Astrocyte (in vitro differentiated cells and primary cell): ENCODE results near the gene ZNF681. TPM values are rescaled to one million over a fixed set of nuclear protein-coding genes. Genes with fewer than 3 reads are reported as not detected.

Experiments
- DNase-seq: peaks from one replicate; pipeline ENCODE4 v3.0.0-alpha.2; 2010; ENCODE audit warnings: low read depth
- FAIRE-seq: peaks from 2 replicates; lab custom pipeline; 2011; peaks lifted over from hg19 to GRCh38; lab: Jason Lieb, UNC
- H2AFZ ChIP-seq: 2 replicates; pipeline ENCODE4 v1.6.0; 2012; ENCODE audit warnings: low read depth, low read length, inconsistent platforms
- H3K27ac ChIP-seq: 2 replicates; pipeline ENCODE4 v1.5.1; 2011; ENCODE audit warnings: low read depth, low read length, inconsistent platforms
- H3K27me3 ChIP-seq: 2 replicates; pipeline ENCODE4 v1.6.0; 2011; ENCODE audit warnings: low read length, inconsistent platforms; ENCODE audit not compliant: insufficient read depth
- H3K36me3 ChIP-seq: 2 replicates; pipeline ENCODE4 v1.5.1; 2011; ENCODE audit warnings: low read length, inconsistent platforms; ENCODE audit not compliant: insufficient read depth
- H3K4me1 ChIP-seq: 2 replicates; pipeline ENCODE4 v1.5.1; 2011; ENCODE audit warnings: low read length, inconsistent platforms; ENCODE audit not compliant: insufficient read depth
- H3K4me2 ChIP-seq: 2 replicates; pipeline ENCODE4 v1.6.0; 2012; ENCODE audit warnings: low read length, inconsistent platforms
- H3K4me3 ChIP-seq: 2 replicates; pipeline ENCODE4 v1.5.1; 2011; ENCODE audit warnings: low read depth, mild to moderate bottlenecking, low read length, inconsistent platforms; ENCODE audit not compliant: insufficient read depth
- H3K79me2 ChIP-seq: 2 replicates; pipeline ENCODE4 v1.6.0; 2012; ENCODE audit warnings: mild to moderate bottlenecking, low read length, inconsistent platforms; ENCODE audit not compliant: insufficient read depth
- H3K9ac ChIP-seq: 2 replicates; pipeline ENCODE4 v1.6.0; 2012; ENCODE audit warnings: mild to moderate bottlenecking, low read length, inconsistent platforms
- H3K9me3 ChIP-seq: 2 replicates; pipeline ENCODE4 v1.5.1; 2012; ENCODE audit warnings: low read depth, mild to moderate bottlenecking, low read length, inconsistent platforms; ENCODE audit not compliant: insufficient read depth
- H4K20me1 ChIP-seq: 2 replicates; pipeline ENCODE4 v1.6.0; 2012; ENCODE audit warnings: low read length, inconsistent platforms; ENCODE audit not compliant: insufficient read depth
- H3K27ac Mint-ChIP-seq: one replicate; pipeline ENCODE4 v1.8.0; 2021; ENCODE audit warnings: mild to moderate bottlenecking, mixed read lengths; ENCODE audit not compliant: unreplicated experiment
- H3K27me3 Mint-ChIP-seq: one replicate; pipeline ENCODE4 v1.8.0; 2021; ENCODE audit warnings: low read depth, mixed read lengths; ENCODE audit not compliant: unreplicated experiment
- H3K36me3 Mint-ChIP-seq: one replicate; pipeline ENCODE4 v1.8.0; 2021; ENCODE audit warnings: low read depth, mixed read lengths; ENCODE audit not compliant: unreplicated experiment
- H3K4me1 Mint-ChIP-seq: one replicate; pipeline ENCODE4 v1.8.0; 2021; ENCODE audit warnings: low read depth, mixed read lengths; ENCODE audit not compliant: unreplicated experiment
- H3K4me3 Mint-ChIP-seq: one replicate; pipeline ENCODE4 v1.8.0; 2021; ENCODE audit warnings: mild to moderate bottlenecking, moderate library complexity, mixed read lengths; ENCODE audit not compliant: unreplicated experiment
- H3K9me3 Mint-ChIP-seq: one replicate; pipeline ENCODE4 v1.8.0; 2021; ENCODE audit warnings: mild to moderate bottlenecking, mixed read lengths; ENCODE audit not compliant: unreplicated experiment
- EZH2 ChIP-seq: IDR thresholded peaks from 2 replicates; pipeline ENCODE4 v1.6.1; 2012; ENCODE audit warnings: mild to moderate bottlenecking, low read length, inconsistent platforms; ENCODE audit not compliant: insufficient read depth
- total RNA-seq: library from RNA; stranded (reverse); gene quantifications from 2 replicates; pipeline ENCODE4 v1.2.1, GENCODE V29; 2021
- TF ChIP-seq, protein P1 (sequence below): IDR thresholded peaks from 2 replicates; pipeline ENCODE4 v1.5.1; 2011; ENCODE audit warnings: low read depth, mild to moderate bottlenecking, inconsistent platforms, low read length, moderate library complexity; ENCODE audit not compliant: insufficient read depth

ZNF681 gene
- total RNA-seq, 1 donor from 2014 or later = 3.1 TPM

DNA sequence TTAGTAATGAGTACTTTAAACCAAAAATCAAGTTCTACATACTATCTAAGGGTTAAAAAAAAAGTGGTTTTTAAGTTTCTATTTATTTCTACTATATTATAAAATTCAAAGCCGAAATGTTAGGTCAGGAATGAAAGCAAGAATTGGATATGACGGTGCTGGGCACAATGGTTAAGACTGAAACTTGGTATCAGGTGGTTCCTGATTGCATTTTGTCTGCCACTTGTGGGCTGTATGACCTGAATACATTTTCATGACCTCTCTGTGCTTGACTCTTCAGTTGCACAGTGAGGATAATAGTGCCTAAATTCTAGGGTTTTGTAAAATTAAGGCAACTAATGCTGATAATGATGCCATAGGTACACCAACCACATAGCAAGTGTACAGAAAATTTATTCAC, 49.3 kb downstream of the ZNF681 start:
- Histone ChIP-seq H3K9ac (no peak overlapping the region), H3K4me1 (no peaks in the 10 kb centered on the region), H3K79me2 (no peaks in the 10 kb centered on the region), H3K4me3 (no peak overlapping the region), H2AFZ (no peak overlapping the region), H3K27me3 (no peaks in the 10 kb centered on the region), H3K36me3 (no peaks in the 10 kb centered on the region), H3K4me2 (no peak overlapping the region), H3K9me3 (no peaks in the 10 kb centered on the region), H3K27ac (no peak overlapping the region), H4K20me1 (no peaks in the 10 kb centered on the region)
- no peak for FAIRE-seq
- no peak for TF ChIP-seq EZH2
- Mint-ChIP-seq H3K27ac (no peak overlapping the region), H3K4me1 (no peaks in the 10 kb centered on the region), H3K9me3 (peaks cover 3% of the 10 kb centered on the region), H3K4me3 (no peak overlapping the region), H3K36me3 (no peaks in the 10 kb centered on the region), H3K27me3 (no peaks in the 10 kb centered on the region)
- no peak for DNase-seq

DNA sequence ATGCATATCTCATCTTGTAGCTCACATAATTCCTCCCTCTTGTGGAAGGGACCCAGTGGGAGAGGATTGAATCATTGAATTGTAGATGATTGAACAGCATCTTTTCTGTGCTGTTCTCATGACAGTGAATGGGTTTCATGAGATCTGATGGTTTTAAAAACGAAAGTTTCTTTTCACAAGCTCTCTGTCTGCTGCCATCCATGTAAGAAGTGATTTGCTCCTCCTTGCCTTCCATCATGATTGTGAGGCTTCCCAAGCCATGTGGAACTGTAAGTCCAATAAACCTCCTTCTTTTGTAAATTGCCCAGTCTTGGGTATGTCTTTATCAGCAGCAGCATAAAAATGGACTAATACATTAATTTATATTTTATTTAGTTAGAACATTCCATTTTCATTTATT, 52.0 kb downstream of the ZNF681 start:
- H3K36me3 ChIP-seq = no peaks in the 10 kb centered on the region
- TF ChIP-seq, protein P1, sequence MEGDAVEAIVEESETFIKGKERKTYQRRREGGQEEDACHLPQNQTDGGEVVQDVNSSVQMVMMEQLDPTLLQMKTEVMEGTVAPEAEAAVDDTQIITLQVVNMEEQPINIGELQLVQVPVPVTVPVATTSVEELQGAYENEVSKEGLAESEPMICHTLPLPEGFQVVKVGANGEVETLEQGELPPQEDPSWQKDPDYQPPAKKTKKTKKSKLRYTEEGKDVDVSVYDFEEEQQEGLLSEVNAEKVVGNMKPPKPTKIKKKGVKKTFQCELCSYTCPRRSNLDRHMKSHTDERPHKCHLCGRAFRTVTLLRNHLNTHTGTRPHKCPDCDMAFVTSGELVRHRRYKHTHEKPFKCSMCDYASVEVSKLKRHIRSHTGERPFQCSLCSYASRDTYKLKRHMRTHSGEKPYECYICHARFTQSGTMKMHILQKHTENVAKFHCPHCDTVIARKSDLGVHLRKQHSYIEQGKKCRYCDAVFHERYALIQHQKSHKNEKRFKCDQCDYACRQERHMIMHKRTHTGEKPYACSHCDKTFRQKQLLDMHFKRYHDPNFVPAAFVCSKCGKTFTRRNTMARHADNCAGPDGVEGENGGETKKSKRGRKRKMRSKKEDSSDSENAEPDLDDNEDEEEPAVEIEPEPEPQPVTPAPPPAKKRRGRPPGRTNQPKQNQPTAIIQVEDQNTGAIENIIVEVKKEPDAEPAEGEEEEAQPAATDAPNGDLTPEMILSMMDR = no peak
- TF ChIP-seq EZH2 = no peak
- H3K9ac ChIP-seq = no peak overlapping the region
- Mint-ChIP-seq H3K27ac (no peak overlapping the region), H3K27me3 (no peaks in the 10 kb centered on the region), H3K4me3 (no peak overlapping the region), H3K9me3 (peaks cover 6% of the 10 kb centered on the region), H3K4me1 (no peaks in the 10 kb centered on the region), H3K36me3 (no peaks in the 10 kb centered on the region)
- H3K4me1 ChIP-seq = no peaks in the 10 kb centered on the region
- H3K4me3 ChIP-seq = no peak overlapping the region
- no peaks in the 10 kb centered on the region for H3K79me2 ChIP-seq
- no peaks in the 10 kb centered on the region for H3K27me3 ChIP-seq
- DNase-seq (no peak), FAIRE-seq (no peak)
- H2AFZ ChIP-seq = no peak overlapping the region
- H3K4me2 ChIP-seq = no peak overlapping the region
- no peaks in the 10 kb centered on the region for H4K20me1 ChIP-seq
- H3K9me3 ChIP-seq = no peaks in the 10 kb centered on the region
- H3K27ac ChIP-seq = no peak overlapping the region

DNA sequence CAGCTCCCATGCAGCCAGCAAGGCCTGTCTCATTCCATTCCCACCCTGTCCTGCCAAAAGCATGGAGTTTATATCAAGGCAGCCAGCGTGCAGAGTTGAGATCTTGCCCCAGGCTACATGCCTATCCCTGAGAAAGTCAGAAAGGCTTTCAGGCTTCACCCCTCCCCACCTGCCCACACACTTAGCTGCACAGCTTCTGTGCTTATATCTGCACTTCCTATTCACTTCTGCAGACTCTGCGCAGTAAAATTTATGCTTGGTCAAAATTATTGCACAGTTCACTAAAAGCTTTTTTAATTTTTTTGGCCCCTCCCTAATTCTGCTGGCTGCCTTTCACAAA, 59.2 kb downstream of the ZNF681 start:
- Histone ChIP-seq H3K9me3 (peaks cover 3% of the 10 kb centered on the region), H3K79me2 (no peaks in the 10 kb centered on the region), H3K36me3 (no peaks in the 10 kb centered on the region), H3K27me3 (no peaks in the 10 kb centered on the region), H3K4me2 (no peak overlapping the region), H4K20me1 (no peaks in the 10 kb centered on the region), H2AFZ (no peak overlapping the region), H3K4me1 (no peaks in the 10 kb centered on the region), H3K4me3 (no peak overlapping the region), H3K27ac (no peak overlapping the region), H3K9ac (no peak overlapping the region)
- TF ChIP-seq EZH2 = no peak
- TF ChIP-seq, protein P1 = no peak
- Mint-ChIP-seq H3K36me3 (peaks cover 1% of the 10 kb centered on the region), H3K4me3 (no peak overlapping the region), H3K27ac (no peak overlapping the region), H3K9me3 (peaks cover 9% of the 10 kb centered on the region), H3K27me3 (no peaks in the 10 kb centered on the region), H3K4me1 (peaks cover 7% of the 10 kb centered on the region)
- DNase-seq (no peak), FAIRE-seq (no peak)
